Measurements from ENCODE around the gene FOXJ1.

GRCh38 chr17:76150712-76151622, 9.9 kb upstream of the FOXJ1 start:
- TF ChIP-seq EP300 (IDR thresholded peaks at IDR 0.05), result no peak
- no peak for TF ChIP-seq POLR2AphosphoS5 (IDR thresholded peaks at IDR 0.05)
- no peak for TF ChIP-seq POLR2A (IDR thresholded peaks at IDR 0.05)
- no peak for TF ChIP-seq CTCF (IDR thresholded peaks at IDR 0.05)
